GM23338 (cell line): ENCODE results near the gene KATNAL1. TPM values are rescaled to one million over a fixed set of nuclear protein-coding genes. Genes with fewer than 3 reads are reported as not detected.

ENCODE experiments used
- ATAC-seq: fragments of 200-7000 bp; cut with Tn5 transposase; 3 replicates; pipeline ENCODE4 v1.9.1; 2020
- DNase-seq: peaks from one replicate; pipeline ENCODE4 v3.0.0-alpha.2; 2015; ENCODE audit warnings: low spot score
- H2AFZ ChIP-seq: fragments of 200-600 bp; sonication (generic); 2 replicates; pipeline ENCODE4 v1.8.0; 2016; ENCODE audit warnings: antibody characterized with exemption, mild to moderate bottlenecking, moderate library complexity
- H3F3A ChIP-seq: fragments of 200-600 bp; sonication (generic); replicated peaks from 2 replicates; pipeline ENCODE4 v1.8.0; 2017; ENCODE audit warnings: antibody characterized with exemption, mixed run types, low read depth
- H3K27ac ChIP-seq: fragments of 200-600 bp; sonication (generic); 2 replicates; pipeline ENCODE4 v1.6.1; 2016; ENCODE audit warnings: low read depth
- H3K27me3 ChIP-seq: fragments of 200-600 bp; sonication (generic); 2 replicates; pipeline ENCODE4 v1.8.0; 2016; ENCODE audit warnings: mild to moderate bottlenecking, mixed run types, moderate library complexity; ENCODE audit not compliant: insufficient read depth
- H3K36me3 ChIP-seq: fragments of 200-600 bp; sonication (generic); 2 replicates; pipeline ENCODE4 v1.8.0; 2016; ENCODE audit warnings: mild to moderate bottlenecking; ENCODE audit not compliant: insufficient read depth
- H3K4me1 ChIP-seq: fragments of 200-600 bp; sonication (generic); 2 replicates; pipeline ENCODE4 v1.8.0; 2016; ENCODE audit warnings: mild to moderate bottlenecking, moderate library complexity; ENCODE audit not compliant: insufficient read depth
- H3K4me2 ChIP-seq: fragments of 200-600 bp; sonication (generic); 2 replicates; pipeline ENCODE4 v1.7.1; 2017; ENCODE audit warnings: mixed run types
- H3K4me3 ChIP-seq: fragments of 200-600 bp; sonication (generic); 2 replicates; pipeline ENCODE4 v1.6.1; 2016; ENCODE audit warnings: mixed run types
- H3K79me2 ChIP-seq: fragments of 200-600 bp; sonication (generic); replicated peaks from 2 replicates; pipeline ENCODE4 v1.8.0; 2017; ENCODE audit warnings: mild to moderate bottlenecking; ENCODE audit not compliant: insufficient read depth
- H3K9me2 ChIP-seq: fragments of 200-600 bp; sonication (generic); 2 replicates; pipeline ENCODE4 v1.8.0; 2017; ENCODE audit not compliant: insufficient read depth
- H4K20me1 ChIP-seq: fragments of 200-600 bp; sonication (generic); replicated peaks from 2 replicates; pipeline ENCODE4 v1.8.0; 2017; ENCODE audit warnings: mild to moderate bottlenecking; ENCODE audit not compliant: insufficient read depth
- H3K27ac Mint-ChIP-seq: 2 replicates; pipeline ENCODE4 v1.8.0; 2020; ENCODE audit warnings: inconsistent platforms, mild to moderate bottlenecking, moderate library complexity, mixed read lengths
- H3K27me3 Mint-ChIP-seq: 3 replicates; pipeline ENCODE4 v1.8.0; 2022; ENCODE audit warnings: low read depth, mild to moderate bottlenecking, moderate library complexity, mixed read lengths, inconsistent platforms; ENCODE audit not compliant: insufficient read depth, poor library complexity
- H3K36me3 Mint-ChIP-seq: 3 replicates; pipeline ENCODE4 v1.8.0; 2021; ENCODE audit warnings: low read depth, mild to moderate bottlenecking, inconsistent platforms, moderate library complexity, mixed read lengths
- H3K4me1 Mint-ChIP-seq: 3 replicates; pipeline ENCODE4 v1.8.0; 2020; ENCODE audit warnings: mild to moderate bottlenecking, inconsistent platforms, mixed read lengths
- H3K4me3 Mint-ChIP-seq: 3 replicates; pipeline ENCODE4 v1.8.0; 2021; ENCODE audit warnings: moderate library complexity, mild to moderate bottlenecking, inconsistent platforms, mixed read lengths
- H3K9me3 Mint-ChIP-seq: 3 replicates; pipeline ENCODE4 v1.8.0; 2020; ENCODE audit warnings: moderate library complexity, mild to moderate bottlenecking, inconsistent platforms, mixed read lengths
- CREB1 ChIP-seq: fragments of 250-450 bp; sonication (Bioruptor Pico); IDR thresholded peaks from 2 replicates; pipeline ENCODE4 v1.5.0; 2020; ENCODE audit warnings: low read depth, mild to moderate bottlenecking, moderate library complexity
- EZH2 ChIP-seq: fragments of 200-600 bp; sonication (generic); IDR thresholded peaks from one replicate; pipeline ENCODE4 v1.8.0; 2017; ENCODE audit warnings: antibody characterized with exemption, mild to moderate bottlenecking, low read depth; ENCODE audit not compliant: unreplicated experiment
- POLR2AphosphoS5 ChIP-seq: IDR thresholded peaks from 2 replicates; pipeline ENCODE4 v1.6.1; 2016; ENCODE audit warnings: antibody characterized with exemption, low read depth
- STAT1 ChIP-seq: IDR thresholded peaks from one replicate; pipeline ENCODE4 v1.6.1; 2016; ENCODE audit warnings: antibody characterized with exemption; ENCODE audit not compliant: unreplicated experiment
- ZNF114 ChIP-seq: fragments of 250-450 bp; sonication (Bioruptor Pico); IDR thresholded peaks from 2 replicates; pipeline ENCODE4 v1.5.0; 2020; ENCODE audit warnings: mild to moderate bottlenecking, moderate library complexity
- polyA plus RNA-seq: library from polyadenylated mRNA; unstranded; fragments of >200 nt; fragmentation: Nextera tagmentation; extraction: Ambion mirVana; gene quantifications from 2 replicates; pipeline ENCODE4 v1.2.1, GENCODE V29; 2016
- total RNA-seq: library from RNA; depleted of rRNA; stranded (reverse); fragments of >200 nt; shearing (Covaris generic); gene quantifications from 2 replicates; pipeline ENCODE4 v1.2.3, GENCODE V29; 2014
- TF ChIP-seq, protein P1 (sequence below): fragments of 250-450 bp; sonication (Bioruptor Pico); IDR thresholded peaks from 2 replicates; pipeline ENCODE4 v1.5.0; 2020; ENCODE audit warnings: mild to moderate bottlenecking, moderate library complexity

Gene KATNAL1
- total and polyA plus RNA-seq, 2 experiments from 2014 or later, result 6.1 to 11.5 TPM

DNA sequence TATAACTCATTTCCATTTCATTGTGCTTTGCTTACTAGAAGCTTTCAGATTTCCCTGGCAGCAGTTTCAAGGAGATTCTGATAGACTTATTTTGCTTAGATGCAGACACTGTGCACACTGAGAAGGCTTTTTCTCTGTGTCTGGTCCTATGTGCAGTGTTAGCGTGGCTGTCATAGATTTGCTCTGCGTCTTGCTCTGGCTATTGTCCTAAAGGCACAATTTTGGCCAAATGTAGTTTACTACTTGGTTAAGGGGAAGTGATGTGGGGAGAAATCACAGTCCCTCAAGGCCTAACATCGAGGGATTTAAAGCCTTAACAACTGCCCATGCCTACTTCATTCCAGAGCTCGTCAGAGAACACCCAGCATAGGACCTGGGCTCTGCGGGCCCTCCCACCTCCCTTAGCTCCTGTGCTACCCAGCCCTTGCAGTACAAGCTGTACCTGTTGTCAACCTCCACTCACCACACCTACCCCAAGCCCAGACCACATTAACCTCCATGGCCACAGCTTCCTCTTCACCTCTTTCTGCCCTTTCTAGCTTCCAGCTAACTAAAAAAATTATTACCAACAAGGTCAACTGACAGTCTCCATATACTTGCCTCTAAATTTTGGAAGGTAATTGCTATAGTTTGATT, 38.9 kb upstream of the KATNAL1 start:
- Histone ChIP-seq H2AFZ (no peak overlapping the region; the same call in 1 of the 2 replicates), H3K27me3 (no peaks in the 10 kb centered on the region), H3K4me1 (no peaks in the 10 kb centered on the region), H3K79me2 (no peaks in the 10 kb centered on the region), H3K36me3 (no peaks in the 10 kb centered on the region), H3F3A (no peaks in the 10 kb centered on the region), H3K27ac (no peak overlapping the region), H4K20me1 (no peaks in the 10 kb centered on the region), H3K9me2 (no peaks in the 10 kb centered on the region), H3K4me2 (no peak overlapping the region), H3K4me3 (no peak overlapping the region)
- no peak overlapping the region for H3K4me3 Mint-ChIP-seq
- ATAC-seq (no peak), DNase-seq (no peak)
- no peak overlapping the region for H3K27ac Mint-ChIP-seq
- no peaks in the 10 kb centered on the region for H3K4me1 Mint-ChIP-seq
- H3K36me3 Mint-ChIP-seq, result no peaks in the 10 kb centered on the region
- no peaks in the 10 kb centered on the region for H3K27me3 Mint-ChIP-seq
- TF ChIP-seq EZH2, result no peak
- no peak for TF ChIP-seq STAT1
- TF ChIP-seq, protein P1, sequence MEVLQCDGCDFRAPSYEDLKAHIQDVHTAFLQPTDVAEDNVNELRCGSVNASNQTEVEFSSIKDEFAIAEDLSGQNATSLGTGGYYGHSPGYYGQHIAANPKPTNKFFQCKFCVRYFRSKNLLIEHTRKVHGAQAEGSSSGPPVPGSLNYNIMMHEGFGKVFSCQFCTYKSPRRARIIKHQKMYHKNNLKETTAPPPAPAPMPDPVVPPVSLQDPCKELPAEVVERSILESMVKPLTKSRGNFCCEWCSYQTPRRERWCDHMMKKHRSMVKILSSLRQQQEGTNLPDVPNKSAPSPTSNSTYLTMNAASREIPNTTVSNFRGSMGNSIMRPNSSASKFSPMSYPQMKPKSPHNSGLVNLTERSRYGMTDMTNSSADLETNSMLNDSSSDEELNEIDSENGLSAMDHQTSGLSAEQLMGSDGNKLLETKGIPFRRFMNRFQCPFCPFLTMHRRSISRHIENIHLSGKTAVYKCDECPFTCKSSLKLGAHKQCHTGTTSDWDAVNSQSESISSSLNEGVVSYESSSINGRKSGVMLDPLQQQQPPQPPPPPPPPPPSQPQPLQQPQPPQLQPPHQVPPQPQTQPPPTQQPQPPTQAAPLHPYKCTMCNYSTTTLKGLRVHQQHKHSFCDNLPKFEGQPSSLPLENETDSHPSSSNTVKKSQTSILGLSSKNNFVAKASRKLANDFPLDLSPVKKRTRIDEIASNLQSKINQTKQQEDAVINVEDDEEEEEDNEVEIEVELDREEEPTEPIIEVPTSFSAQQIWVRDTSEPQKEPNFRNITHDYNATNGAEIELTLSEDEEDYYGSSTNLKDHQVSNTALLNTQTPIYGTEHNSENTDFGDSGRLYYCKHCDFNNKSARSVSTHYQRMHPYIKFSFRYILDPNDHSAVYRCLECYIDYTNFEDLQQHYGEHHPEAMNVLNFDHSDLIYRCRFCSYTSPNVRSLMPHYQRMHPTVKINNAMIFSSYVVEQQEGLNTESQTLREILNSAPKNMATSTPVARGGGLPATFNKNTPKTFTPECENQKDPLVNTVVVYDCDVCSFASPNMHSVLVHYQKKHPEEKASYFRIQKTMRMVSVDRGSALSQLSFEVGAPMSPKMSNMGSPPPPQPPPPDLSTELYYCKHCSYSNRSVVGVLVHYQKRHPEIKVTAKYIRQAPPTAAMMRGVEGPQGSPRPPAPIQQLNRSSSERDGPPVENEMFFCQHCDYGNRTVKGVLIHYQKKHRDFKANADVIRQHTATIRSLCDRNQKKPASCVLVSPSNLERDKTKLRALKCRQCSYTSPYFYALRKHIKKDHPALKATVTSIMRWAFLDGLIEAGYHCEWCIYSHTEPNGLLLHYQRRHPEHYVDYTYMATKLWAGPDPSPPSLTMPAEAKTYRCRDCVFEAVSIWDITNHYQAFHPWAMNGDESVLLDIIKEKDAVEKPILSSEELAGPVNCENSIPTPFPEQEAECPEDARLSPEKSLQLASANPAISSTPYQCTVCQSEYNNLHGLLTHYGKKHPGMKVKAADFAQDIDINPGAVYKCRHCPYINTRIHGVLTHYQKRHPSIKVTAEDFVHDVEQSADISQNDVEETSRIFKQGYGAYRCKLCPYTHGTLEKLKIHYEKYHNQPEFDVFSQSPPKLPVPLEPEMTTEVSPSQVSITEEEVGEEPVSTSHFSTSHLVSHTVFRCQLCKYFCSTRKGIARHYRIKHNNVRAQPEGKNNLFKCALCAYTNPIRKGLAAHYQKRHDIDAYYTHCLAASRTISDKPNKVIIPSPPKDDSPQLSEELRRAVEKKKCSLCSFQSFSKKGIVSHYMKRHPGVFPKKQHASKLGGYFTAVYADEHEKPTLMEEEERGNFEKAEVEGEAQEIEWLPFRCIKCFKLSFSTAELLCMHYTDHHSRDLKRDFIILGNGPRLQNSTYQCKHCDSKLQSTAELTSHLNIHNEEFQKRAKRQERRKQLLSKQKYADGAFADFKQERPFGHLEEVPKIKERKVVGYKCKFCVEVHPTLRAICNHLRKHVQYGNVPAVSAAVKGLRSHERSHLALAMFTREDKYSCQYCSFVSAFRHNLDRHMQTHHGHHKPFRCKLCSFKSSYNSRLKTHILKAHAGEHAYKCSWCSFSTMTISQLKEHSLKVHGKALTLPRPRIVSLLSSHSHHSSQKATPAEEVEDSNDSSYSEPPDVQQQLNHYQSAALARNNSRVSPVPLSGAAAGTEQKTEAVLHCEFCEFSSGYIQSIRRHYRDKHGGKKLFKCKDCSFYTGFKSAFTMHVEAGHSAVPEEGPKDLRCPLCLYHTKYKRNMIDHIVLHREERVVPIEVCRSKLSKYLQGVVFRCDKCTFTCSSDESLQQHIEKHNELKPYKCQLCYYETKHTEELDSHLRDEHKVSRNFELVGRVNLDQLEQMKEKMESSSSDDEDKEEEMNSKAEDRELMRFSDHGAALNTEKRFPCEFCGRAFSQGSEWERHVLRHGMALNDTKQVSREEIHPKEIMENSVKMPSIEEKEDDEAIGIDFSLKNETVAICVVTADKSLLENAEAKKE (CRISPR knock-in tag), result no peak
- TF ChIP-seq POLR2AphosphoS5, result no peak
- no peaks in the 10 kb centered on the region for H3K9me3 Mint-ChIP-seq

DNA sequence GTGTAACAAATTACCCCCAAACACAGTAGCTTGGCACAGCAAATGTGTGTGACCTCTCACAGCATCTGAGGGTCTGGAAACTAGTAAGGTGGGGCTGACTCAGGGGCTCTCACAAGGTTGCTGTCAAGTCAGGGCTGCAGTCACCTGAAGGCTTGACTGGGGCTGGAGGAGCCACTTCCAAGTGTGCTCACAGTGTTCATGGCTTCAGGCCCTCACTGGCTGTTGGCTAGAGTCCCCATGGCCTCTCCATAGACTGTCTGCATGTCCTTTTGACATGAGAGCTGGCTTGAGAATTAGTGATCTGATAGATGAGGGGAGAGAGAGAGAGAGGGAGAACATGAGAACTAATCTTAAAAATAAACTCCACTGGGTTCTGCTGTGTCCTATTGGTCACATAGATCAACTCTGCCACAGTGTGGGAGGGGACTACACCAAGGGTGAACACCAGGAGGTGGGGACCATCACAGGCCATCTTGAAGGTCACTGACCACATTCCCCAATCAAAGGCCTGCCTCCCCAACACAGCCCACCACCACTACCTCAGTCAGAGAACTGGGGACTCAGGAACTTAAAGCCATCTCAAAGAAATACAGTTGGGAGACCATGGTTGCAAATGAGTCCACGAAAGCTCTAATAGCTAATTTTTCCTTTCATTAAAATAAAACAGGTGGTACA, 38.2 kb upstream of the KATNAL1 start:
- ATAC-seq (no peak), DNase-seq (no peak)
- Histone ChIP-seq H3K4me1 (no peaks in the 10 kb centered on the region), H4K20me1 (no peaks in the 10 kb centered on the region), H3K36me3 (no peaks in the 10 kb centered on the region), H3K4me2 (no peak overlapping the region), H3K4me3 (no peak overlapping the region), H3K9me2 (no peaks in the 10 kb centered on the region), H3K27me3 (no peaks in the 10 kb centered on the region), H3F3A (no peaks in the 10 kb centered on the region), H2AFZ (no peak overlapping the region), H3K79me2 (no peaks in the 10 kb centered on the region), H3K27ac (no peak overlapping the region)
- Mint-ChIP-seq H3K4me1 (no peaks in the 10 kb centered on the region; the same call in 2 of the 3 replicates), H3K27me3 (no peaks in the 10 kb centered on the region), H3K27ac (no peak overlapping the region), H3K36me3 (no peaks in the 10 kb centered on the region), H3K9me3 (no peaks in the 10 kb centered on the region), H3K4me3 (no peak overlapping the region)
- TF ChIP-seq CREB1, result no peak
- TF ChIP-seq ZNF114, result no peak
